HG03175 (cell line): ENCODE measurements around the gene RDH5.

Source experiments
- ATAC-seq: cut with Tn5 transposase; IDR thresholded peaks from one replicate; pipeline ENCODE4 v1.9.1; 2021; ENCODE audit warnings: mild to moderate bottlenecking, moderate library complexity; ENCODE audit not compliant: unreplicated experiment

Gene RDH5

DNA sequence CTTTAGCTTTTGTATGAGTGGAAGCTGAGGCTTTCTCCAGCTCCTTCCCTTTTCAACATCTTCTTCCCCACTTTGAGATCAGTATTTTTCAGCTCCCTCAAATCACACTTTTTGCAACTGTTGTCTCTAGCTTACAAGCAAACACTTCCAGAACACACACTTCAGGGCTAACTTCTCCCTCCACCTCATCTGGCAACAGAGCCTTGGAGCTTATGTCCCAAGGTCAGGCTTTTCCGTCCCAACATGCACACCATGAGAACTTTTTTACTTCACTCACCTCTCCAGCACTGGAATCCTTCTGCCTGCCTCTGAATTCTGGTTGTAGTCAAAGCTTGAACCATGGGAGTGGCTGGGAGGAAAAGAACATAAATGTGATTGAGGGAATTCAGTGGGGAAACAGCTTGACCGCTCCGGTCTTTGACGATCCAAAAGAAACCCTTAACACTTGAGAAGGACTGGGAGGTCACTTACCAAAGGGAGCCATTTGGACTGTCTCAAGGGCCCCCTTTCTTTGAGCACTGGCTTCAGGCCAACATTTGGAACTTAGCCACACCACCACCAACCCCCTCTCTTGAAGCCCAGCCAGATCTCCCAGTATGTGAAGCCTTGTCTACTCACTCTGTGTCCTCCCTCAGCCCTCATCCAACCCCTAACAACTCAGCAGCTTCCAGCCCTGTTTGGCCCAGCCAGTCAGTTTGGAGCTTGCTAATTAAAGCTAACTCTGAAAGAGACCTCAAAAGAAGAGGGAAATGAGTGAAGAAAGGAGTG is 8.2 kb upstream of the RDH5 start:
- no peak for ATAC-seq

DNA sequence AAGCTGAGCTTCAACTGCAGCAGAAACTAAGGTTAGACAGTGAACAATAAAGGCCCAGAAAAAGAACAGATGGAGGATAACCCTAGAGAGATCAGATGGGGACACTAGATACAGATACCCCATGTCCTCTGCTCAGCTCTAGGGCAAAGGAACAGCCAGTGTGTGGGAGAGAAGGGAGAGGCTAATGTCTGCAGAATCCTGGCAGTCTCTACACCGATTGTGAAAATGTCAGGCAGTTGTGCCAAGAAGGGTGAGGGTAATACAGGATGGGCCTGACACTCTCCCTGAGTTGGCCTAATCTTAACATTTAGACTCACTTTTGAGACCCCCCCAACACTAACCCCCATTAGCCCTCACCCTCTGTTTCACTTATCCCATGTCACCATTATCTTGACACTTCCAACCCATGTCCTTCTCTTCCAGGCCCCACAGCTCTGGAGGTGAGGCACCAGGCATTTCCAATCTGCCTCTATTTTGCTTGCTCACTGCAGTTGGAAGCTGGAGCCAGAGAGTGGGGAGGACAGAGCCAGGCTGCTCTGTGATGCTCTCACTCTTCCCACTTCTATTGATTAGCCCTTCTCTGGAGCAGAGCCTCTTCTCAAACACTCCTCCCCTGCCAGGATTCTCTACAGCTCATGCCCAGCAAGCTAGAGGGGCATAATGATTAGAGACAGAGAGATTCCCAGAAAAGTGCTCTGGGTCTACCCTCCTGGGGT is 7.3 kb upstream of the RDH5 start:
- no peak for ATAC-seq

DNA sequence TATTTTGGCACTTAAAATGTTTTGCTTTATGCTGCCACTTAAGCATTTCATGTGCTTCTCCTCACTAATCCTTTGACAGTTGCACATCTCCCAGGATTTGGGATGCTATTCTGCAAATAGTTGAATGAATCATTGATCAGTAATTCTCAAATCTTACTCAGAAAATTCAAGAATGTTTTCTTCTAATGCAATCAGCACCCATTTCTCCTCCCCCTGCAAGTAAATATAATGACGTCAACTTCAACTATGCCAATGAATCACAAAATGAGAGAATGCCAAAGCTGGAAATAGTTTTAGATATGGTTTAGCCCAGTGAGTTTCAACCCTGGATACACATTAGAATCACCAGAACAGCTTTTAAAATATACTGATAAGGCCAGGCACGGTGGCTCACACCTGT is 6.5 kb upstream of the RDH5 start:
- no peak for ATAC-seq

DNA sequence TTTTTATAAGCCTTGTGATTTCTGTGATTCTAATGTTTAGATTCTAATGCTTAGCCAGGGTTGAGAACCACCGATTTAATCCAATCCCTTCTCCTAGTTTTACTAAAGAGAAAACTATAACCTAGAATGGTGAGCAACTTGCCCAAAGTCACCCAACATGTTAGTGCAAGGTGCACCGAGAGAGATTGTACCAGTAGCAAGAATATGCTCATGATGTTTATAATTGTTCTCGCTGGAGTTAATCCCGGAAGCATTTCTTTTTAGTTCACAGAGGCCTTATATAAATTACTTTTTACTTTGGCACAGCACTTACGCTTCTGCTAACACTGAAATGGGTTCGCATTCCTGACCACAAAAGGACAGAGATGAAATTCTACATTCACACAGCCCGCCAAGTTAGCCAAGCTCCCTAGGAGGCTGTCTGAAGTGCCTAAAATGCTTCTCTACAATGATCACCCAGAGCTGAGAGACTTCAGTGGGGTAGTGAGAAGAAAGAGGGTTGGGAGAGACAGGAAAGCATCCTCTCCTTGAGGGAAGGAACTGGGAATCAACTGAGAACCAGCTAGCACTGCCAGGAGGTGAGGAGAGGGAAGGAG is 4.9 kb upstream of the RDH5 start:
- no peak for ATAC-seq

DNA sequence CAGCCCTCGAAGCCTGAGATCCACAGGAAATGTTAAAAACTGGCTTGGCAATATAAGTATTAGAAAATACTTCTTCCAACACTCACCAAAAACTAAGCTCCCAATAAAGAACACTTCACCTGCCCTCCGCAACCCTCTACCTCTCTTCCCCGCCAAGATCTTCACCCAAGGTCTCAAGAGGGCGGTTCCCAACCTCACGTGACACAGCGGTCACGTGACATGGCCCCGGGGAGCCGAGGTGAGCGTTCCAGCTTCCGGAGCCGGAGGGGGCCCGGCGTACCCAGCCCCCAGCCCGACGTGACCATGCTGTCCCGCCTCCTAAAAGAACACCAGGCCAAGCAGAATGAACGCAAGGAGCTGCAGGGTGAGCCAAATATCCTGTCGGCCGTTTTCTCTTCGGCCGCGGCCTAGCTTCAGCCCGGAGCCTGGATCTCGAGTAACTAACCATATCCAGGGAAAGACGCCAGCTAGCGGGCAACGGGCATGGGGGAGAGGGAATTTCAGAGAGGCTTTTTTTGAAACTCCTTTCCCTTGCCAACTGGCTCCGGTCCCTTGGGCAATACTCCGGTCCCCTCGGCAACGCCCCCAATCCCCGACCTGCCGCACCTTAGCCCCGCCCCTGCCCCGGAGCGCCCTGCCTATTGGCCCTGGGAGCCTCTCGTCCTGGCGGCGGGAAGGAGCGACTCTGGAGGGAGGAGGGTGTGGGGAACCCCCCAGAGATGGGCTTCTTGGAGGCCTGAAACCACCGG is 4.2 kb upstream of the RDH5 start, which contains the start of gene BLOC1S1:
Gene BLOC1S1, plus strand, starts transcription at position 214 of the 749 bp plus-strand sequence. Its CDS starts 6 bp downstream, at position 220.
- peak; percentile 93 for ATAC-seq

- ATAC-seq = no peak
Measured at GRCh38 chr12:55716582-55716957, 3.6 kb upstream of the RDH5 start.

DNA sequence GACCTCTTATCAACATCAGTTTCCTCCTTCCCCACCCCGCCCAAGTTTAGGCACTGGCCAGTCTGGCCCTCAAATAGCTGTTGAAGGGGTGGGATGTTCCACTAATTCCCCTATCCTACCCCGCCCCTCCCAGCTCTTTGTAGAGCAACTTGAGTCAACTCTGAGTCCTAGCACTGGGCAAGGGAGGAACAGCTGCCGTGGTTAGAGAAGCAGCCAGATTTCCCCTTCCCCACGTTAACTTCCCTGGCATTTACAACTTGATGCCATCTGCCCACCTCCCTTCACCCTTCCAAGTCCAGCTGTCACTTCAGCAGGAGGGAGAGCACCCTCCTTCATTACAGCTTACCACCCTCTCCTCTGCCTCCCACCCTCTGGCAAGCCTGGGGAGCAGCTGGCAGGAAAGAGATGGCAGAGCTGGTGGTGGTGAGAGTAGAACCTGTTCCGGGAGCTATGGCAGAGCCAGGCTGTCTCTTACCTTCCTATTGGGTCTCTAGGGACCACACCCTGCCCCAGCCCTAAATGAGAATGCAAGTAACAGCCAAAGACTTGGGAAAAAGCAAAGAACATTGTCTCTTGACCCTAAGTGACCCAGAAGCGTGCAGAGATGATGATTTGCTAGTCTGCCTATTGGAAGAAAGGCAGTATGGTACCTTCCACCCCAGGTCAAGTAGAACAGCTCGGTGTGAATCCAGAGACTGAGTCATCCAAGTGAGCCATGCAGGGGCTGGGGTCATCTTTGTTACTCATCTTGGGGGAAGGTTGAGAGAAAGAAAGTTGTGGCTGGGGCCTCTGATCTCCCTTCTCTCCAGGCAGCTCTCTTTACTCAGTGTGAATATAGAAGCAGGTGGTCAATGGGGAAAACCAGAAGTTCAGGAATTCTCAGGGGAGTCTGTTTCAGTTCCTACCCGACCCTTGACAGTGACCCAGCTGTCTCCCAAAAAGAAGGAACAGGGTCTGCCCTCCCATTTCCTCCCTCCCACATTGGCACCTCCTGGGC is 2.9 kb upstream of the RDH5 start:
- no peak for ATAC-seq

DNA sequence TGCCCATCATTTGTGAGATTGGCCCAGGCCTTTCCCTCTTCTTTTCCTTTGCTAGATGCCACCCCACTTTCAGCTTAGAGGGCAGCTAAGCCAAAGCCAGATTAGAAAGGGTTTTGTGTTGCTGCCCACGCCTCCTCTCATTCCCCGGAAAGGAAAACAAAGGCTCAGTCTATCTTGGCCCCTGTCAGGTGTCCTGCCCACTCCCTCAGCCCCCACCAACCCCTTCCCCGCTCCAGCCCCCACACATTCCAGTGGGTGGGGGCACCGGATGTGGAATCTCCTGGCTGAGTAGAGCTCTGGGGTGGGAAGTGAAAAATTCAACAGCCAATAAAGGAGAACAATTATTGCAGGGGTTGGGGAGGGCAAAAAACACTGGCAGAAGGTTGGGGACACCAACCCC is 2.2 kb upstream of the RDH5 start:
- ATAC-seq = no peak

DNA sequence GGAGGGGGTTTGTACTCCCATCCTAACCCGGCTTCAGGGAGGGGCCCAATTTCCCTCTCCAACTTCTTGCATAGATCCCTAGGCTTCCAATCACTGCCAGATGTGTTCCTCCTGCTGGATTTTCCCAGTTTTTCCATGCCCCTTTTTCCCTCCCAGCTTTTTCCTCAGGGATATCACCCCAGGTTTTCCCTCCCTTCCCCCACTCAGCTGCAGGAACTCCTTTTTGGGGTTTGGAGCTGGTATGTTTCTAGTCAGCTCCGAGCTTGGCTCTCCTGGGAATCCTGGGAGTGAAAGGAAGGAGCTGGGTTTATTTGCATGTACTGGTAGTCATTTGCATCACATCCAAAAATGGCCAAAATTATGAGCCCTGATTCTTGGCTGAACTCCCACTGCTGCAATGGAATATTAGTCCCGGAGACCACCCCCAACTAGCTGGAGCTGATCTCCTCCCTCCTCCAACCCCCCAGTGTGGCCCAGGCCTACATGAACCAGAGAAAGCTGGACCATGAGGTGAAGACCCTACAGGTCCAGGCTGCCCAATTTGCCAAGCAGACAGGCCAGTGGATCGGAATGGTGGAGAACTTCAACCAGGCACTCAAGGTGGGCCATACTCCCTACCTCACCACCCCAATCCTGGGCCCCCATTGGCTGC is 1.4 kb upstream of the RDH5 start:
- ATAC-seq = no peak

DNA sequence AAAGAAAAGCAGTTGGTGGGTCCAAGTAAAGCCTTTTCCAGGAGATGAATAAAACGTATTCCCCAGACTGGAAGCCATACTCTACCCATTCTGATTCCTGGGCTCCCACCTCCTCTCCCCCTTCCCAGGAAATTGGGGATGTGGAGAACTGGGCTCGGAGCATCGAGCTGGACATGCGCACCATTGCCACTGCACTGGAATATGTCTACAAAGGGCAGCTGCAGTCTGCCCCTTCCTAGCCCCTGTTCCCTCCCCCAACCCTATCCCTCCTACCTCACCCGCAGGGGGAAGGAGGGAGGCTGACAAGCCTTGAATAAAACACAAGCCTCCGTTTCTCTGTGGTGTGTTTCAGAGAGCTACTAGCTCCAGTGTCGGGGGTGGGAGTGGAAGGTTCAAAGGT is 822 bp upstream of the RDH5 start:
- ATAC-seq = no peak

GRCh38 chr12:55720894-55721444 is 776 bp downstream of the RDH5 start:
- ATAC-seq = no peak

DNA sequence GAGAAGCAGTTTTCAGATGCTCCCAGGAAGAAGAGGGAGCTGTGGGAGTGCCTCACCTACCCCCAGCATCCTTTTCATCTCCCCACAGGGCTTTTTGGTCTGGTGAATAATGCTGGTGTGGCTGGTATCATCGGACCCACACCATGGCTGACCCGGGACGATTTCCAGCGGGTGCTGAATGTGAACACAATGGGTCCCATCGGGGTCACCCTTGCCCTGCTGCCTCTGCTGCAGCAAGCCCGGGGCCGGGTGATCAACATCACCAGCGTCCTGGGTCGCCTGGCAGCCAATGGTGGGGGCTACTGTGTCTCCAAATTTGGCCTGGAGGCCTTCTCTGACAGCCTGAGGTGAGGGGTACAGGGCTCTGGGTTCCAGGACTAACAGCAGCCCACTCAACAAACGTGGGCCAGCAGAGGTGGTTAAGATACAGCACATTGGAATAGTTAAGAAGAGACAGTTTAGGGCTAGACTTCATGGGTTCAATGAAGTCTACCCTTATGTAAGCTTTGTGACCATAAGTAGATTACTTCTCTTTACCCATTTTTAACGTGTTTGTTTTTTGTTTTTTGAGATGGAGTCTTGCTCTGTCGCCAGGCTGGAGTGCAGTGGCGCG is 1.5 kb downstream of the RDH5 start:
- ATAC-seq = no peak

- ATAC-seq = no peak
Measured at GRCh38 chr12:55722948-55723347, 2.8 kb downstream of the RDH5 start.

DNA sequence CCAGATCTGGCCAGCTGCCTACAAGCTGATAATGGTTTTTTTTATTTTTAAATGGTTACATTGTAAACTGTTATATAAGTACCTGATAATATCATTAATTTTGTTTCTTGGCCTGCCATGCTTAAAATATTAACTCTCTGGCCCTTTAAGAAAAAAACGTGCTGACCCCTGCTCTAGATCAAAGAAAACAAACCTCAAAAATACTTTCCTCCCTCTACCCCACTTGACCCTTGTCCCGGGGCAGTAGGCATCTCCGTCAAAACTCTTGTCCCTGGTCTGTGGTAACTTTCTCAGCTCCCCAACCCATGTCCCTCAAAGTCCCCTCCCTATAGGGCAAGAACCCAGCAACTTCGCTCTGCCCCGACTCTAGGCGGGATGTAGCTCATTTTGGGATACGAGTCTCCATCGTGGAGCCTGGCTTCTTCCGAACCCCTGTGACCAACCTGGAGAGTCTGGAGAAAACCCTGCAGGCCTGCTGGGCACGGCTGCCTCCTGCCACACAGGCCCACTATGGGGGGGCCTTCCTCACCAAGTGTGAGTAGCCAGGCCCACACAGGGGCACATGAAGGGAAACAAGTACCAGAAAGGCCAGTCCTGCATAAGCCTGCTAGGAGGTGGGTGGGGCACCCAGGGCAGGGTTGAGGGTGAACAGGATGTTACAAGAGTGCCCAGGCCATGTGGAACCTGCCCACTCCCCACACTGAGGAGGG is 3.5 kb downstream of the RDH5 start:
- ATAC-seq = no peak

DNA sequence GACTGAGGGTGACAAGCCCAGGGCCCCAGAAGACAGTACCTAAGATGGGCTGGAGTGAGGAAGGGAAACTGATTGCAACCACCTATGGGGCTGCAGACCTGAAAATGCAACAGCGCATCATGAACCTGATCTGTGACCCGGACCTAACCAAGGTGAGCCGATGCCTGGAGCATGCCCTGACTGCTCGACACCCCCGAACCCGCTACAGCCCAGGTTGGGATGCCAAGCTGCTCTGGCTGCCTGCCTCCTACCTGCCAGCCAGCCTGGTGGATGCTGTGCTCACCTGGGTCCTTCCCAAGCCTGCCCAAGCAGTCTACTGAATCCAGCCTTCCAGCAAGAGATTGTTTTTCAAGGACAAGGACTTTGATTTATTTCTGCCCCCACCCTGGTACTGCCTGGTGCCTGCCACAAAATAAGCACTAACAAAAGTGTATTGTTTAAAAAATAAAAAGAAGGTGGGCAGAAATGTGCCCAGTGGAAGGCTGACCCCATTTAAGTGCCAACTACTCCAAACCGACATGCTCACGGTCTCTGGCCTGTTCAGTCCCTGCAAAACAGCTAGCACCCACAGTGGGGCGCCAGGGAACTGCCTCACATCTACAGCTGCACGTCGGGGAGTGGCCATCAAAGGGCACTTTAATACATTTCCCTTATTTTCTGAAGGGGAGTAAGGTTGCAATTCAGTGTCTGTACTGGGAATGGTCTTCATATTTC is 4.2 kb downstream of the RDH5 start:
- ATAC-seq = peak; percentile 21

- ATAC-seq = no peak
Measured at GRCh38 chr12:55724940-55725309, 4.7 kb downstream of the RDH5 start.

GRCh38 chr12:55725556-55725955 is 5.4 kb downstream of the RDH5 start:
- ATAC-seq = no peak

GRCh38 chr12:55726971-55727370 is 6.8 kb downstream of the RDH5 start:
- no peak for ATAC-seq
